ENCODE data around the gene TLK1.

The TLK1 gene

GRCh38 chr2:171104379-171104778 is 56.3 kb downstream of the TLK1 start:
- TF ChIP-seq CSDC2 (CRISPR knock-in tag; IDR thresholded peaks at IDR 0.05), result no peak
- no peak for TF ChIP-seq ZC3H10 (CRISPR knock-in tag; IDR thresholded peaks at IDR 0.05)
- TF ChIP-seq ZNF565 (CRISPR knock-in tag; conservative IDR thresholded peaks at IDR 0.05; ENCODE audit: low read depth), result no peak
- no peak for ATAC-seq

GRCh38 chr2:171102802-171103201 is 57.9 kb downstream of the TLK1 start:
- TF ChIP-seq ZNF70 (CRISPR knock-in tag; IDR thresholded peaks at IDR 0.05) (no peak), TOX (CRISPR knock-in tag; IDR thresholded peaks at IDR 0.05; ENCODE audit: borderline replicate concordance) (no peak), TCF4 (CRISPR knock-in tag; IDR thresholded peaks at IDR 0.05; ENCODE audit: borderline replicate concordance) (no peak), SNAI2 (CRISPR knock-in tag; IDR thresholded peaks at IDR 0.05) (no peak), ZFP3 (CRISPR knock-in tag; IDR thresholded peaks at IDR 0.05) (no peak), CSRNP3 (CRISPR knock-in tag; IDR thresholded peaks at IDR 0.05) (no peak), RARB (CRISPR knock-in tag; IDR thresholded peaks at IDR 0.05) (no peak)
- ATAC-seq, result no peak

GRCh38 chr2:171100370-171100769 is 60.3 kb downstream of the TLK1 start:
- TF ChIP-seq ZFP3 (CRISPR knock-in tag; IDR thresholded peaks at IDR 0.05) (no peak), TCF4 (CRISPR knock-in tag; IDR thresholded peaks at IDR 0.05; ENCODE audit: borderline replicate concordance) (no peak), PATZ1 (CRISPR knock-in tag; IDR thresholded peaks at IDR 0.05; ENCODE audit: borderline replicate concordance) (no peak)

GRCh38 chr2:171098607-171099006 is 62.1 kb downstream of the TLK1 start:
- no peak for ATAC-seq
- TF ChIP-seq ESRRG (CRISPR knock-in tag; IDR thresholded peaks at IDR 0.05) (no peak), TOX (CRISPR knock-in tag; IDR thresholded peaks at IDR 0.05; ENCODE audit: borderline replicate concordance) (no peak), OSR1 (CRISPR knock-in tag; IDR thresholded peaks at IDR 0.05) (no peak), TSHZ2 (CRISPR knock-in tag; IDR thresholded peaks at IDR 0.05) (no peak), PATZ1 (CRISPR knock-in tag; IDR thresholded peaks at IDR 0.05; ENCODE audit: borderline replicate concordance) (no peak), BACH2 (CRISPR knock-in tag; IDR thresholded peaks at IDR 0.05; ENCODE audit: borderline replicate concordance) (no peak), ZNF565 (CRISPR knock-in tag; conservative IDR thresholded peaks at IDR 0.05; ENCODE audit: low read depth) (no peak), PPARA (CRISPR knock-in tag; IDR thresholded peaks at IDR 0.05; ENCODE audit: borderline replicate concordance) (no peak), ZNF8 (CRISPR knock-in tag; IDR thresholded peaks at IDR 0.05) (no peak), CSRNP3 (CRISPR knock-in tag; IDR thresholded peaks at IDR 0.05) (no peak), ISL1 (CRISPR knock-in tag; IDR thresholded peaks at IDR 0.05) (no peak), ZFP3 (CRISPR knock-in tag; IDR thresholded peaks at IDR 0.05) (no peak)

More at GRCh38 chr2:171100370-171100769, 60.3 kb downstream of the TLK1 start:
- ATAC-seq, result no peak
